Upper lobe of left lung (tissue), 4 donors: ENCODE data around the gene TENM4.

Experiments used
- CTCF ChIP-seq, 6 experiments: fragments of 450-650 bp in 4 of 6; fragments of 200-600 bp in 2 of 6; sonication (generic) in 2 of 6; IDR thresholded peaks; one replicate each; pipeline ENCODE4 v1.5.1; 2016 to 2019; ENCODE audit warnings: antibody characterized with exemption in 6 of 6
- EP300 ChIP-seq, 4 donors: sonication (generic); formaldehyde crosslinking; IDR thresholded peaks; one replicate each; pipeline ENCODE4 v1.5.1; 2017; ENCODE audit warnings: antibody characterized with exemption in 4 of 4, control low read depth in 2 of 4

GRCh38 chr11:79025097-79025496, 415.7 kb downstream of the TENM4 start:
- TF ChIP-seq CTCF (IDR thresholded peaks at IDR 0.05), result no peak
- TF ChIP-seq EP300 (IDR thresholded peaks at IDR 0.05), result no peak
